HG03039 (cell line): ENCODE data around the gene HAAO.
A peak's percentile ranks its signal among the peaks of the same experiment; 100 is the strongest.
"Not testable (repeated sequence)": the region's sequence is repeated elsewhere in the genome, so short reads cannot be mapped to it uniquely, and the experiment has no call there.

ENCODE experiments used
- ATAC-seq: cut with Tn5 transposase; IDR thresholded peaks from one replicate; pipeline ENCODE4 v1.9.1; 2021; ENCODE audit warnings: mild to moderate bottlenecking, moderate library complexity; ENCODE audit not compliant: unreplicated experiment

Gene HAAO

GRCh38 chr2:42792583-42793333, at the start of gene HAAO:
HAAO (minus strand) TSS chr2:42792583; CDS start chr2:42792536, 47 bp downstream.
- ATAC-seq, result peak; percentile 30

DNA sequence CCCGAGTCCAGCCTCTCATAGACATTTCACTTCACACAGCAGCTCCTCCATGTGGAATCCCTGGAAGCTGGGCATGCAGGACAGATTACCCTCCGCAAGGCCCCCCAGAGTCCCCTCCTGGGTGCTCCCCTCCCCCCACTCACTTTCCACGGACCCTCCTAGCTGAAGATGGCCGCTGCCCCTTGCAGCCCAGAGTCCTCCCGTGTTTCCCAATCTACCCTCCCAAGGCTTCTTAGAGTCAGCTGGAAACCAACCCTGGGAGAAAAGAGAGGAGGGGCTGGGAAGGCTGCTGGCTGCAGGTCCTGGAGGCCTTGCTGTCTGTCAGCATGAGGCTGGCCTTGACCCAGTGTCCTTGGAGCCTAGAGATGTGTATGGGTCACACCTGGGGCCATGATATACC, 49.0 kb upstream of the HAAO start:
- no peak for ATAC-seq

- no peak for ATAC-seq
Measured at GRCh38 chr2:42840760-42841159, 48.4 kb upstream of the HAAO start.

GRCh38 chr2:42839809-42840501, 47.6 kb upstream of the HAAO start:
- ATAC-seq, result no peak

- ATAC-seq, result no peak
Measured at GRCh38 chr2:42838133-42838532, 45.8 kb upstream of the HAAO start.

DNA sequence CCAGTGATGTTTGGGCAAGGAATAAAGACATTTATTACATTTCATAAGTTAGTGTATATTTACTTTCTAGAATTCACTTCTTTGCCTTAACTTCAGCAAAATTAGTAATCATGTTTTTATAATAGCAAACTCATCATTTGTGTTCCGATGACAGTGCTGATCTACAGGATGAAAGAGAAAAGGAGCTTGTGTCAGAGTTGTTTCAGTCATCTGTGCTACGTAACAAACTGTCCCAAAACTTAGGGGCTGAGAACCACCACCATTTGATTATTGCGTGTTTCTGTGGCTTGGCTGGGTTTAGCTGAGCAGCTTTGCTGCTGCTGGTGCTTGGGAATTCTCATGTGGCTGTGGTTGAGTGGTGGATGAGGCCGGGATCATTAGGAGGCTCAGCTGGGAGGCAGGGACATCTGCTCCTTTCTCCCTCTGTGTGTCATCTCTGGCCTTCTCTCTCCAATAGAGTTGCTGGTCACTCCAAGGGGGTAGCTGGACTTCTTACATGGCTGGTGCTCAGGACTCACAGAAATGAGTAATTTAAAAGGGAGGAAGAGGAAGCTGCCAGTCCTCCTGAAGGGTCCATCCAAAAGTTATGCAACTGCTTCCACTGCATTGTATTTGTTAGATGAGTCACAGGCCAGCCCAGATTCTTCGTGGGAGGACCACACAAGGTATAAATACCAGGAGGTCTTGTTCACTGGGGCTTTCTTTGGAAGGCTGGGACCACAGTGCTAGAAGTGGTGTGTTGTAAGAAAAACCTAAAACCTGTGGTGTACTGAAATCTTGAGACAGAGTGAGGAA, 43.4 kb upstream of the HAAO start:
- no peak for ATAC-seq

- ATAC-seq, result no peak
Measured at GRCh38 chr2:42834161-42834560, 41.8 kb upstream of the HAAO start.

DNA sequence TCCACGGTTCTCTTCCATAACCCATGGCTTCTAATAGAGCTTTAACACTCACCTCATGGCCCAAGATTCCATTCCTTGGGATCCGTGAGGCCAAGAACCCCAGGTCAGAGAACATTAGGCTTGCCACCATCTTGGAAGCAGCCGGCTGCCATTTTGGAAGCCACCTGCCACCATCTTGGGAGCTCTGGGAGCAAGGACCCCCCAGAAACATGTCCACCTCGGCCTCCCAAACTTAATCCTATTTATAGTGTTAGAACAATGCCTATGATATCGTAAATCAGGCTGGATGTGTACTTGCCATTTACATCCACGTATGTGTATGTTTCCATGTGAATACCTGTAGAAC, 39.9 kb upstream of the HAAO start:
- no peak for ATAC-seq

DNA sequence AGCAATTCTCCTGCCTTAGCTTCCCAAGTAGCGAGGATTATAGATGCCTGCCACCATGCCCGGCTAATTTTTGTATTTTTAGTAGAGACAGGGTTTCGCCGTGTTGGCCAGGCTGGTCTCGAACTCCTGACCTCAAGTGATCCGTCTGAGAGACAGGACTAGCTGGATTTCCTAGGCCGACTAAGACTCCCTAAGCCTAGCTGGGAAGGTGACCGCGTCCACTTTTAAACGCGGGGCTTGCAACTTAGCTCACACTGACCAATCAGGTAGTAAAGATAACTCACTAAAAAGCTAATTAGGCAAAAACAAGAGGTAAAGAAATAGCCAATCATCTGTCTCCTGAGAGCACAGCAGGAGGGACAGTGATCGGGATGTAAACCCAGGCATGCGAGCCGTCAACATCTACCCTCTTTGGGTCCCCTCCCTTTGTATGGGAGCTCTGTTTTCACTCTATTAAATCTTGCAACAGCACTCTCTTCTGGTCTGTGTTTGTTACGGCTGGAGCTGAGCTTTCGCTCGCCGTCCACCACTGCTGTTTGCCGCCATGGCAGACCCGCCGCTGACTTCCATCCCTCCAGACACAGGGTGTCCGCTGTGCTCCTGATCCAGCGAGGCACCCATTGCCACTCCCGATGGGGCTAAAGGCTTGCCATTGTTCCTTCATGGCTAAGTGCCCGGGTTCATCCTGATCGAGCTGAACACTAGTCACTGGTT, 39.3 kb upstream of the HAAO start:
- ATAC-seq, result not testable (repeated sequence)

DNA sequence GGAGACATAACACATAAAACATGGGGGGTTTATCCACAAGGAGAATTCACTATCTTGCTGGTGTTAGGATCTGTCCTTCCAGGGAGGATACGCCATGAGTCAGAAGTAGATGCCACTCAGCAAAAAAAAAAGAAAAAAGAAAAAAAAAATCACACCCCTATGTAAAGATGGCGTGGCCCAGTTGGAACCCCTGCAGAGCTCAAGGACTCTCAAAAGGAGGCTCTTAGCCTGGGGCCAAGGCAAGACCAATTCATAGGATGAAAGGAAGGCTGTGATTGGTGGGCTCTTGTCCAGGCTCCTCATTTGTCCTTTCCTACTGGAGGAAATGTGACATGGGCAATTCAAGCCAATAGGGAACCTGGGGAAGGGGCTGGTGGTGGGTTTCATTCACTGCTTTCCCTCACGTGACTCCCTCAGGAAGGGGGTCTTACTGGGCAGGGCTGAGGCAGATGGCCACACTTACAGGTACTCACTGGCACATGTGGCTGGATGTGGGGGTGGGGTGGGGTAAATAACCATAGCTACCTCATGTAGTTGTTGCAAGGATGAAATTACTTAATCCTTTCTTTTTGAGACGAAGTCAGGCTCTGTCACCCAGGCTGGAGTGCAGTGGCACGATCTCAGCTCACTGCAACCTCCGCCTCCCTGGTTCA, 38.7 kb upstream of the HAAO start:
- no peak for ATAC-seq

DNA sequence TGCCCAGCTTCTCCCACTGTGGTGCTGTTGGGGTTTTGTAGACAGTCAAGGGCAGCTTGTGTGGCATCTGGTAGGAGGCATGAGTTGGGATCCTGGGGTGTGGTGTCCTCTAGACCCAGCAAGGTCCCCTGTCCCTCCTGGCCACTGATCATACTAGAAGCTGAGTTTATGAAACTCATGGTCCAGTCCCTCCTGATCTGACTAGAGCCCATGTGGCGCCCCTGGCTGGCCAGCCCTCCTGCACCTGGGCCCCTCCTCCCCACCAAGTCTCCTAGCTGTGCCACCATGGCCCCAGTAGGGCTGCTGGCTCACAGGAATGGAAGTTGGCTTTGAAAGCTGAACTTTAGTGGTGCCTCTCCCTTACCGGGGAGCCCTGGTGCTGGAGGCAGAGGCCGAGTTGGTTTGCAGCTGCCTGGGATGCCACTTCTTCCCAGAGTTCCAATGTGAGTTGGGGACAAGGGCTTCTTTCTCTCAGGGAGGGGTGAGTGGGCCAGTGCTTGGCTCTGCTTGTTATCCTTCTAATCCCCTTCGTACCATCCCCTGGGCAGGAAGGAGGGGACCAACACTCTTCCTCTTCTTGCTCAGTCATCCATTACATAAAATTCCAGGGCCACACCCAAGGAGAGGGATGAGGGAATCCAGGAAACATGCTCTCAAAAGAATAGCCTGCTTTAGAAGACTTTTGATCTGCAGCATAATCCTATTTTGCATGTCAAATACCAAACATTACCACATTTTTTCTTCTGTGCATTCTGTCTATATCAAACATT, 37.5 kb upstream of the HAAO start:
- no peak for ATAC-seq

GRCh38 chr2:42828487-42829425, 36.4 kb upstream of the HAAO start:
- ATAC-seq, result peak; percentile 79

- ATAC-seq, result no peak
Measured at GRCh38 chr2:42827647-42828486, 35.5 kb upstream of the HAAO start.

DNA sequence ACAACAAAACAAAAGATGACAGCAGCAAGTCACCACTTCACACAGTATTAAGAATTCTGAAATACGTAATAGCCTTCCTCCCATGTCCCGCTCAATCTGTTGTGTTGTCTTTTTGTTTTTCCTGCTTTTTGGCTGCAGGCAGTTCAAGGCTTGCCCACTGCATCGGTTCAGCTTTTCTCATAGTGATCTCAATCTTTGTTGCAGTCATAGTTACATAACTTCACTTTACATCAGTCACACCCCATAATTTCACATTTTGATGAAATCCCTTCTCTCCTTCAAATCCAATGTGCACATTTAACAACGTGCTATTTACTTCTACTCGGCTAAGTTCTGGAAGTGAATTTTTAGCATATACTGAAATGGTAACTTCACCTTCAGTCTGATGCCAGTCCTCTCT, 33.8 kb upstream of the HAAO start:
- ATAC-seq, result no peak

DNA sequence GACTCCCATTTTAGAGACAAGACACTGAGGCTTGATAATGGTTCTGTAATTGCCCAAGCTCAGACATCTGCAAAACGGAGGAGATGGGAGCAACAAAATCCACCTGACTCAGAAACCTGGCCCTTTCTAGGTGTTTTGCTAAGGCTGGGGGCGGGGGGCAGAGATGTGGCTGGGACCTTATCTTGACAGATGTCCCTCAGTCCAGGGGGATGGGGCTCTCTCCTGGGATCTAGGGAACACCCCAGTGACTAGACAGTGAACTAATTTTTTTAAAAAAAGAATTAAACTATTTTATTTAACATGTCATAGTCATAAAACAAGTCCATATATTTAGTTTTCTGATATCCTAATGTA, 32.0 kb upstream of the HAAO start:
- no peak for ATAC-seq

DNA sequence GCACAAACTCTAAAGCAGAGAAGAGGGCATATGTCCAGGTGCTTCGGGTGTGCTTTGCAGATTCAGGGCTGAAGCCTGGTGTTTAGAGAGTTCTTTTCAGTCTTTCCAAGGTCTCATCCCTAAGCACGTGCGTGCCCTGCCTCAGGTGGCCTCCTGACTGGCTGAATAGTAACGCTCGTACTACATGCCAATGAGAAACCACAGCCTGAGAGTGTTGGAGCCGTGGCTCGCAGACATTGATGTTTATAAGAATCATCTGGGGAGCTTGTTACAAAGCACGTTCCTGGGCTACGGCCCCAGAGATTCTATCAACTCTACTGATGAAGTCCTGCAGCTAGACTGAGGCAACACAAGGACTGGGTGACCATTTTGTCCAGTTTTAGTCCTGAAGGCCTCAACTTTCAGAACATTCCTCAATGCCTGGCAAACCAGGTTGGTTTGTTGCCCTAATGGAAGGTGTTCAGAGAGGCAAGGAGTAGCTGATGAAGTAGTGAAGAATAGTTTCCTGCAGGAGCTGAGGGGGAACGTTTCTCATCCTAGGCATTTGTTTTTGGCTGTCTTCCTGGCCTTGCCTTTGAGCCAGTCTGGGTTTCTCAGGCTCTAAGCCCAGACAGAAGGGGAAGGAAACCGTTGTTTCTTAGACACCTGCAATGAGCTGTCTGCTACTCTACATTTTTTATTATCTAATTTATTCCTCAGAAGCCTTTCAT, 31.5 kb upstream of the HAAO start:
- no peak for ATAC-seq

GRCh38 chr2:42819160-42819559, 26.8 kb upstream of the HAAO start:
- no peak for ATAC-seq
